OCI-LY3 (cell line): Measurements from ENCODE around the gene SPEF2.

Experiments used
- H2AFZ ChIP-seq: fragments of 200-600, 300-600 bp; shearing (Covaris generic); 2 replicates; pipeline ENCODE4 v1.6.0; 2014; ENCODE audit warnings: antibody characterized with exemption, low read depth, low read length
- H3K27ac ChIP-seq: fragments of 200-600, 300-600 bp; sonication (generic); 2 replicates; pipeline ENCODE4 v1.5.1; 2014; ENCODE audit warnings: mild to moderate bottlenecking, low read length, moderate library complexity, mixed read lengths
- H3K27me3 ChIP-seq: fragments of 200-600, 300-600 bp; sonication (generic); 2 replicates; pipeline ENCODE4 v1.6.1; 2014; ENCODE audit warnings: low read depth, low read length, mixed read lengths
- H3K36me3 ChIP-seq: fragments of 200-600, 300-600 bp; sonication (generic); replicated peaks from 2 replicates; pipeline ENCODE3; 2014; ENCODE audit warnings: low read depth, low read length, mixed read lengths
- H3K4me1 ChIP-seq: fragments of 300-600, 200-600 bp; sonication (generic); 2 replicates; pipeline ENCODE4 v1.6.1; 2014; ENCODE audit warnings: low read length, mixed read lengths
- H3K4me2 ChIP-seq: fragments of 200-600, 300-600 bp; sonication (generic); 2 replicates; pipeline ENCODE4 v1.6.1; 2014; ENCODE audit warnings: low read length, mixed read lengths
- H3K4me3 ChIP-seq: fragments of 300-600, 200-600 bp; sonication (generic); 2 replicates; pipeline ENCODE4 v1.5.1; 2014; ENCODE audit warnings: antibody characterized with exemption, mild to moderate bottlenecking, low read length, moderate library complexity
- H3K79me2 ChIP-seq: fragments of 300-600, 200-600 bp; shearing (Covaris generic); 2 replicates; pipeline ENCODE4 v1.6.1; 2014; ENCODE audit warnings: mild to moderate bottlenecking, low read length, mixed read lengths
- H3K9ac ChIP-seq: fragments of 300-600, 200-600 bp; shearing (Covaris generic); 2 replicates; pipeline ENCODE4 v1.6.0; 2014; ENCODE audit warnings: mild to moderate bottlenecking, low read length, moderate library complexity
- H3K9me3 ChIP-seq: fragments of 200-600, 300-600 bp; shearing (Covaris generic); 2 replicates; pipeline ENCODE4 v1.6.1; 2014; ENCODE audit warnings: low read length, mixed read lengths; ENCODE audit not compliant: insufficient read depth
- H4K20me1 ChIP-seq: fragments of 200-600, 300-600 bp; sonication (generic); 2 replicates; pipeline ENCODE4 v1.6.1; 2016; ENCODE audit warnings: low read length, mixed read lengths; ENCODE audit not compliant: insufficient read depth
- EZH2phosphoT487 ChIP-seq: fragments of 200-600 bp; shearing (Covaris generic); IDR thresholded peaks from 2 replicates; pipeline ENCODE4 v1.6.1; 2018; ENCODE audit warnings: antibody characterized with exemption, mixed run types, low read depth
- TF ChIP-seq, protein P1 (sequence below): fragments of 200-600, 300-600 bp; sonication (generic); IDR thresholded peaks from 2 replicates; pipeline ENCODE4 v1.5.1; 2014; ENCODE audit warnings: antibody characterized with exemption, low read length, low read depth

SPEF2 gene

DNA sequence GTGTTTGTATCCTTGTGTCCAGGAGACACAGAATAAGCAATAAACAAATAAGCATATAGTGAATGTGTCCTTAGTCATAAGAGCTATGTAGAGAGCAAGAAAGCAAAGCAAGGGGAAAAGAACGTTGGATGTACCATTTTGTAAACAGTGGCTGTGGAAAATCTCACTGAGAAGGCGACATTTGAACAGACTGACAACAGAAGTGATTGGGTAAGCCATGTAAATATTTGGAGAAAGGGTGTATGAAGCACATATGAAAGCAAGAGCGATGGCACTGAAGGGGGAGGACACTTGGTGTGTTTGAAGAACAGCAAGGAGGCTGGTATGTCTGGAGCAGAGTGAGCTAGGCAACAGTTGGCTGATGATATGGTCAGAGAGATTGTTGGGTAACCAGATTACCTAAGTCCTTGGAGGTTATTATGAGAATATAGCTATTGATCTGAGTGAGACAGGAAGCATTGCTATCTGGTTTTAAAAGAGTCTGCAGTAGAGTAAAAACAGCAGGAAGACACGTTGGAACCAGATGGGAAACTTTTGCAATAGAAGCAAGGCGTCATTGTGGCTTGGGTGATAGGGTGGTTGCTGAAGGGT, 123.6 kb downstream of the SPEF2 start:
- no peaks in the 10 kb centered on the region for H4K20me1 ChIP-seq
- no peaks in the 10 kb centered on the region for H3K36me3 ChIP-seq
- no peaks in the 10 kb centered on the region for H3K27me3 ChIP-seq
- 0 out of 2 replicates have a peak, but pooled peaks cover 4% of the 10 kb centered on the region for H3K4me1 ChIP-seq
- H3K27ac ChIP-seq, result no peak overlapping the region
- no peaks in the 10 kb centered on the region for H3K9me3 ChIP-seq
- TF ChIP-seq, protein P1, sequence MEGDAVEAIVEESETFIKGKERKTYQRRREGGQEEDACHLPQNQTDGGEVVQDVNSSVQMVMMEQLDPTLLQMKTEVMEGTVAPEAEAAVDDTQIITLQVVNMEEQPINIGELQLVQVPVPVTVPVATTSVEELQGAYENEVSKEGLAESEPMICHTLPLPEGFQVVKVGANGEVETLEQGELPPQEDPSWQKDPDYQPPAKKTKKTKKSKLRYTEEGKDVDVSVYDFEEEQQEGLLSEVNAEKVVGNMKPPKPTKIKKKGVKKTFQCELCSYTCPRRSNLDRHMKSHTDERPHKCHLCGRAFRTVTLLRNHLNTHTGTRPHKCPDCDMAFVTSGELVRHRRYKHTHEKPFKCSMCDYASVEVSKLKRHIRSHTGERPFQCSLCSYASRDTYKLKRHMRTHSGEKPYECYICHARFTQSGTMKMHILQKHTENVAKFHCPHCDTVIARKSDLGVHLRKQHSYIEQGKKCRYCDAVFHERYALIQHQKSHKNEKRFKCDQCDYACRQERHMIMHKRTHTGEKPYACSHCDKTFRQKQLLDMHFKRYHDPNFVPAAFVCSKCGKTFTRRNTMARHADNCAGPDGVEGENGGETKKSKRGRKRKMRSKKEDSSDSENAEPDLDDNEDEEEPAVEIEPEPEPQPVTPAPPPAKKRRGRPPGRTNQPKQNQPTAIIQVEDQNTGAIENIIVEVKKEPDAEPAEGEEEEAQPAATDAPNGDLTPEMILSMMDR, result no peak
- no peak for TF ChIP-seq EZH2phosphoT487
- H3K4me2 ChIP-seq, result no peak overlapping the region
- H3K4me3 ChIP-seq, result no peak overlapping the region
- no peak overlapping the region for H2AFZ ChIP-seq
- no peaks in the 10 kb centered on the region for H3K79me2 ChIP-seq
- H3K9ac ChIP-seq, result no peak overlapping the region

GRCh38 chr5:35741971-35742370, 124.3 kb downstream of the SPEF2 start:
- no peaks in the 10 kb centered on the region for H3K36me3 ChIP-seq
- H3K4me1 ChIP-seq, result no peaks in the 10 kb centered on the region
- H3K4me2 ChIP-seq, result no peak overlapping the region
- no peak overlapping the region for H3K4me3 ChIP-seq
- no peaks in the 10 kb centered on the region for H3K79me2 ChIP-seq
- no peak overlapping the region for H3K27ac ChIP-seq
- H2AFZ ChIP-seq, result no peak overlapping the region
- TF ChIP-seq, protein P1, result no peak
- TF ChIP-seq EZH2phosphoT487, result no peak
- H3K9ac ChIP-seq, result no peak overlapping the region
- no peaks in the 10 kb centered on the region for H4K20me1 ChIP-seq
- no peaks in the 10 kb centered on the region for H3K9me3 ChIP-seq
- H3K27me3 ChIP-seq, result no peaks in the 10 kb centered on the region

- H3K4me2 ChIP-seq, result no peak overlapping the region
- no peak overlapping the region for H3K27ac ChIP-seq
- H3K4me3 ChIP-seq, result no peak overlapping the region
- no peak overlapping the region for H2AFZ ChIP-seq
- no peaks in the 10 kb centered on the region for H3K9me3 ChIP-seq
- H3K4me1 ChIP-seq, result no peaks in the 10 kb centered on the region
- H3K27me3 ChIP-seq, result no peaks in the 10 kb centered on the region
- TF ChIP-seq EZH2phosphoT487, result no peak
- TF ChIP-seq, protein P1, result no peak
- no peaks in the 10 kb centered on the region for H3K79me2 ChIP-seq
- no peaks in the 10 kb centered on the region for H4K20me1 ChIP-seq
- no peaks in the 10 kb centered on the region for H3K36me3 ChIP-seq
- no peak overlapping the region for H3K9ac ChIP-seq
Measured at GRCh38 chr5:35743644-35744043, 126.0 kb downstream of the SPEF2 start.

DNA sequence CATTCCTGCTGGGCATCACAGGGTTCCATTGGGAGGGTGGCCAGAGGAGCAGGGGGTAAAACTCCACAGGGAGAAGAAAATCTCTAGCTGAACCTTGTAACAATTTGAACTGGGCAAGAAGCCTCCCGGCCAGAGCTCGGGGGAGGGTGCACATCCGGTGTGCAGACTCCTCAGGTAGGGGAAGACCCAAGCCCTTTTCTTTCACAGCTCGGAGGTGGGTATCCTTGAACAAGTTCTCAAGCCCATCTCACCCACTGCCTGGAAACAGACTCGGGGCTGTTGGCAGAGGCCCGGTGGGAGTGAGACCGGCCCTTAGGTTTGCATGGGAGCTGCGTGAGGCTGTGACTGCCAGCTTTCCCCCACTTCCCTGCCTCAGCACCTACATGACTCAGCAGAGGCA, 127.5 kb downstream of the SPEF2 start:
- H3K27ac ChIP-seq, result no peak overlapping the region
- H3K9ac ChIP-seq, result no peak overlapping the region
- H2AFZ ChIP-seq, result no peak overlapping the region
- no peaks in the 10 kb centered on the region for H3K79me2 ChIP-seq
- no peaks in the 10 kb centered on the region for H3K9me3 ChIP-seq
- H4K20me1 ChIP-seq, result no peaks in the 10 kb centered on the region
- no peak overlapping the region for H3K4me2 ChIP-seq
- H3K27me3 ChIP-seq, result no peaks in the 10 kb centered on the region
- no peaks in the 10 kb centered on the region for H3K4me1 ChIP-seq
- no peaks in the 10 kb centered on the region for H3K36me3 ChIP-seq
- TF ChIP-seq, protein P1, result no peak
- no peak for TF ChIP-seq EZH2phosphoT487
- no peak overlapping the region for H3K4me3 ChIP-seq
